Tongue (tissue), 2 donors: ENCODE results near the gene TRIM17. TPM values are rescaled to one million over a fixed set of nuclear protein-coding genes. Genes with fewer than 3 reads are reported as not detected.

Experiments
- DNase-seq: peaks from one replicate; pipeline ENCODE4 v3.0.0-alpha.2; 2015
- total RNA-seq: library from RNA; depleted of rRNA; stranded (reverse); fragments of >200 nt; gene quantifications from one replicate; pipeline ENCODE4 v1.2.3, GENCODE V29; 2014

The TRIM17 gene, protein sequence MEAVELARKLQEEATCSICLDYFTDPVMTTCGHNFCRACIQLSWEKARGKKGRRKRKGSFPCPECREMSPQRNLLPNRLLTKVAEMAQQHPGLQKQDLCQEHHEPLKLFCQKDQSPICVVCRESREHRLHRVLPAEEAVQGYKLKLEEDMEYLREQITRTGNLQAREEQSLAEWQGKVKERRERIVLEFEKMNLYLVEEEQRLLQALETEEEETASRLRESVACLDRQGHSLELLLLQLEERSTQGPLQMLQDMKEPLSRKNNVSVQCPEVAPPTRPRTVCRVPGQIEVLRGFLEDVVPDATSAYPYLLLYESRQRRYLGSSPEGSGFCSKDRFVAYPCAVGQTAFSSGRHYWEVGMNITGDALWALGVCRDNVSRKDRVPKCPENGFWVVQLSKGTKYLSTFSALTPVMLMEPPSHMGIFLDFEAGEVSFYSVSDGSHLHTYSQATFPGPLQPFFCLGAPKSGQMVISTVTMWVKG
- total RNA-seq, result not detected

DNA sequence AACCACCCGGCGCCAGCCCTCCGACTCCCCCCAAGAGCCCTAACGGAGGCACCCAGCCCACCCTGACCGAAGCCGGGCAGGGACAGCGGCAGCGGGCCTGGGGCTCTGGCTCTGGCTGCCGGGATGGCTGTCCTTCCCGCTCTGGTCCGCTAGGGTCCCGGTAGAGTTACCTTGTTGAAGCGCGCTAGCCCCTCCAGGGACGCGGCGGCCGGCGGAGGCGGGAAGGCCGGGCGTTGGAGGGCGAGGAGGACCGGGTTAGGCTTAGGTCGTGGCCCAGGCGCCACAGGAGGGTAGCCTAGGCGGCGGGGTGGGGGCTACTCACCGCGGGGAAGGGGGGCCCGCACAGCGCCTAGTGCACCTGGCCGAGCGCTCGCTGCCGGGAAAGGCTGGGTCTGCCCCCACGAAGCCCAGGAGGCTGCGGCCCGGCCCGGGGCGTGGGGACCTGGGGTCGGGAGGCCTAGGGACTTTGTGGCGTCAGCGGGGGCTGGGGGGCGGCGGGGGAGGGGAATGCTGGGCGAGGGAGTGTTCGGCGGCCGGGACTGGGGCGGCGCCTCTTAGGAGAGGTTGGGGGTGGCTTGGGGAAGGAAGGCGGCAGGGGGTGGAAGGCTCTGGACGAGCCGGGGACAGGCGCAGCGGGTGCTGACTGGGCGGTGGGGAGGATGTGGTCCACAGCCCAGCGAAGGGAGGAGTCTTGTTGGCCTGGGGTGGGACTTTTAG, at the start of gene TRIM17:
TSS of gene TRIM17 (minus strand) at position 645 of the 717 bp plus-strand sequence. CDS start 1,789 bp downstream, outside the sequence.
- peak; percentile 39 for DNase-seq

DNA sequence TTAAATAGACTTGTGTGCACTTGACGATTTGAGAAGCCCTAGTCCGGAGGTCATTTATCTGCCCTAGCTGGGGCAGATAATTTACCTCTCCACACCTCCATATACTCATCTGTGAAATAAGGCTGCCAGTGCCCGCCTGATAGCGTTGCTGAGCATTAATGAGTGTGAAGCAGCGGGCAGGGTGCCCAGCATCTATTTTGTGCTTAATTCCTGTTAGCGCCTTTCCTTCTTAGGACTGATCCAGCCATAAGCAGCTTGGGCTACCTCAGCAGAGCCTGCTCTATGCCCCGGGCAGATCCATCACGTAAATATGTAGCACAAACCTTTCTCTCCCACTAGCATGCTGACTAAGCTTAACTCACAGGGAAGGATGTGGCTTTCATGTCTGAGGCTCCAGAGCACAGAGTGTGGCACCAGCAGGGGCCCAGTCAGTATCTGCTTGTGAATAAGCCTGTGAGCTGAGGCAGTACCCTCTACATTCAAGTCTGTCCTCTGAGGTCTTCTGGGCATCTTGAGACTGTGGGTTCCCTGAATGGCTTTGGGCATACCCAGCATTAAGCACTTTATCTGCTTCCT, 49.0 kb upstream of the TRIM17 start:
- DNase-seq, result no peak

DNA sequence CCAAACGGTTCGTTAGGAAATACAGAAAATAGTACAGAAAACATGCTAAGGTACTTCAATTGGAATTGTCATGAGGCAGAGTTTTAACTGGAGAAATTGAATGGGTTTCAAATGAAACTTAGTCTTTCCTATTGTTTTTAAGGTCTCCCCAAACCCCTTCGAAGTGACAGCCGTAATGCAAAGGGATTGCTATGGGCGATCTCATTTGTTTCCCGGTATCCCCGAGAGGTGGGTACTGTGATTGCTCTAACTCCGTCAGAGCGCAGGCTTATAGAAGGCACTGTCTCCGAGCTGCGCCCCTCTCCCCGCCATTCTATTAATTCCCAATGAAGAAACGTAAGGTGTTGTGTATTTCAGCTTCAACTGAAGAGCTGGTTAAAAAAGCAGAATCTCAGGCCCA, 48.5 kb upstream of the TRIM17 start:
- no peak for DNase-seq

DNA sequence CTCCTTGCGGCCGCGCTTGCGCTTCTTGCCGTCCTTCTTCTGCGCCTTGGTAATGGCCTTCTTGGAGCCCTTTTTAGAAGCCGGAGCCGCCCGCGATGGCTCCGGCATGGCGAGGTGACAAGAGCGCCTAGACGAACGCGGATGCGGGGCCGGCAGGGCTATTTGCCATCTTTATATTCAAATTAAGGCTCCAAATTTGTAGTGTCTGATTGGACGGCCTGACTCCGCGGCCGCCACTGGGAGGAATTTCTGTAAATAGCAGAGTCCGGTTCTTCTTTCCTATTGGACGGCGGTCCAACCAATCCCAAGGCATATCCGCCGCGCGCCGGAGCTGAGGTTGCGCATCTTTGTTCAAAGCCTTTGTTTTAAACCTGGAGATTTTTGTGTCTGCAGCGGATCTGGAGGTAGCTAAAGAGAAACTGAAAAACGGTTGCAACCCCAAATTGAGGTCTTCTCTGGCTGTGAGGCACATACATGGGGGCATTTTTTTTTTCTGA, 47.9 kb upstream of the TRIM17 start:
- DNase-seq, result peak; percentile 91

DNA sequence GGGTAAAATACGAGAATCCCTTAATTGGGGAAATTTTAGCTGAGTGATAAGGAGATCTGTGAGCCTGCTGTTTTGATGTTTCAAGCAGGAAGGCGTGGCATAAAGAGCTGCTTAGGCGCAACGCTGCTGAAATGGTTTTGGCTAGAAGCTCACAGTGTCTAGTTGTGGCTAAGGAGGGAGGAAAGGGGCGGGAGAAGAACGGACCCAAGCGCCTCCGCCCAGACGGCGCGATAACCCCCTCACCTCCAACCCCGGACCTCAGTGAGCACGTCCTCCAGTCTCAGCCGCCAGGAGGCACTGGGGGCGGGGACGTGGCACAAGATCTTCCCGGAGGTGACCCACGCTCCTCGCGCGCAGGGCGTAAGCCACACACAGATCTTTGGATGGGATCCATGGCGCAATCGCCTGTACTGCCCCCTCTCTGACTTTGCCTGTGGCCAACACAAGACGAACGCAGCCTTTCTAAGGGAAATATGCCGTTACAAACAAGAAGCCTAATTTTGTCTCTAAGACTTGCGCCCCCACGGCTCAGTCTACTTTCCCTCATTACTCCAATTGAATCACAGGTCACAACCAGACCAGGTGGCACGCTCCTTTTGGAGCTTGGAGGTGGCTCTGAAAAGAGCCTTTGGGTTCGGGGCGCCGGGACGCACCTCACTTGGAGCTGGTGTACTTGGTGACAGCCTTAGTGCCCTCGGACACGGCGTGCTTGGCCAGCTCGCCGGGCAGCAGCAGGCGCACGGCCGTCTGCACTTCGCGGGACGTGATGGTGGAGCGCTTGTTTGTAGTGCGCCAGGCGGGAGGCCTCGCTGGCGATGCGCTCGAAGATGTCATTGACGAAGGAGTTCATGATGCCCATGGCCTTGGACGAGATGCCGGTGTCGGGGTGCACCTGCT, 47.1 kb upstream of the TRIM17 start:
- peak; percentile 15 for DNase-seq

DNA sequence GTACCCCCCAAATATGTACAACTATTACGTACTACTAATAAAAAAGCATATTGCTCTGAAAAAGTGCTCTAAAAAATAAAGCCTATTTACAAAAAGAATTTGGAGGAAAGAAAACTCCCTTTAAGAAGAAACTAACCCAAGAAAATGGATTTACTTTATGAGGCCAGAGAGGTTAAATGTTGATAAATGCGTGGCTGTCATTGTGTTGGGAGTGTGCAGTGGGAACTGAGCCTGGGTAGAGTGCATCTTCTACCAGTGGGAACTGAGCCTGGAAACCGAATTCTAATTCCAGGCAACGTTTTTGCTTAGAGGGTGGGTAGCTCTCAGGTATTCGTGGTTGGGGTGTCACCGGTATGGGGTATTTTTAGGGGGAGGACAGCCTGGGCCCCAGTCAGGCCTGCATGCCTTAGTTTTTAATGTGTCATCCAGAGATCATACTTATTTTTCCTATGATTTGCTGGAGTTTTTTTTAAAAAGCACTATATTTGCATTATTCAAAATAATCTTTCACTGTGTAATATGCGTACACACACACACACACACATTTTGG, 46.4 kb upstream of the TRIM17 start:
- DNase-seq, result no peak

DNA sequence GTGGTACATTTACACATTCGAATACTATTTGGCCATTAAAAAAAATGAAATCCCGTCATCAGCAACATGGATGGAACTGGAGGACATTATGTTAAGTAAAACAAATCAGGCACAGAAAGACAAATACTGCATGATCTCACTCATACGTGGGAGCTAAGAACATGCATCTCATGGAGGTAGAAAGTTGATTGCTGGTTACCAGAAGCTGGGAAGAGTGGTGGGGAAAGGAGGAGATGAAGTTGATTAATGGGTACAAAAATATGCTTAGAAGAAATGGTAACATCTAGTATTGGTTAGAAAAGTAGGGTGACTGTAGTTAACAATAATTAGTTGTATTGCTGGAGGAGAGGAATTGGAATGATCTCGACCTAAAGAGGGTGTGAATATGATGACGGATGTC, 45.9 kb upstream of the TRIM17 start:
- DNase-seq, result no peak

DNA sequence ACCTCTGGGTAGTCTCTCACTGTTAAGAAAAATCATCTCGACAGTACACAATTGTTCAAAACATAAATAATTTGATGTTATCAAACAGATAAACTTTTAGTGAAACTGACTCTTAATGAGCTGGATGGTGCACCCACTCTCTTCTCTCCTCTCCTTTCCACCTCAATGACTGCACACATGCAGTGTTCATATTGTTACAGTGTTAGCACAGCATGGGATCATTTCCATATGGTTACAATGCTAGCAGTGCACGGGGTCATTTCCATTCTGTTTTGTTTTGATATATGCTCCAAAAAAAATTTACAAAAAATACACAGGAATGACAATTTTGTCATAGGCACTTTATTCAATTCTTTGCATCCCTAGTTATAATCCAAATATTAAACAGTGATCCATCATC, 44.2 kb upstream of the TRIM17 start:
- DNase-seq, result no peak

DNA sequence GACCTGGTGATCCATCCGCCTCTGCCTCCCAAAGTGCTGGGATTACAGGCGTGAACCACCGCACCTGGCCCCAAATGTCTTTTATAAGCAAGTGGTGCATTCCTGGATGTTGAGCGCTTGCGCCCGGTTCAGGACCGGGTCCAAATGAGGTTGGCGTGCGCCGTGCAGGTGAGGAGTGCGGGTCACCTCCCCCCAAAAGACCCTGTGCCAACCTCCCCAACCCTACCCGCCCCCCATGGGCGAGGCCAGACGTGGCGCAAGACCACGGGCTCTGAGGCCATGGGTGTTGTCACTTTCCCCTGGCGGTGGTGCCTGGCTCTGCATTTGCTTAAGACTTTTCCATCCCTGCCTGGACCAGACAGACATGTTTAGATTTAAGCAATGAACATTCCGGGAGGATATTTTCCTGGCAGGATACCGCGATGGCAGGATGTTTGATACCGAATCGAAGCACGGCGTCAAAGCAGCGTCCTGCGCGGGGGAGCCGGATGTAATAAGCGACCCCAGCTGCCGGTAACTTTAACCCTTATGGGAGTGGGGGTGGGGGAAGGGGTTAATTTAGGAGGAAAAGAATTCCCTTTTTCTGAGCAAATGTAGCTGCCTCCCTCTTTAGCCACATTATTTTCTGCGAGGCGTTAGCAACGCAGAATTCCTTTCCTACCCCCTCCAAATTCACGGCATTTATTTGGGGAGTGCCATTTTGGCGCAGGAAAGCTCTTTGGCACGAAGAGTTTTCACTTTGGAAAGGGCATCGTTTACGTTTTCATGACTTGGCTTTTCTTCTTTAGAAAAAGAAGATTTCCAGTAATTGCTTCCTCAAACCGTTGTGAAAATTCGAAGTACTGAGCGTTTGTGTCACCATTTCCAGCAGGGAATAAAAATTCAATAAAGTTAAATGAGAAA, 42.7 kb upstream of the TRIM17 start:
- peak; percentile 81 for DNase-seq

DNA sequence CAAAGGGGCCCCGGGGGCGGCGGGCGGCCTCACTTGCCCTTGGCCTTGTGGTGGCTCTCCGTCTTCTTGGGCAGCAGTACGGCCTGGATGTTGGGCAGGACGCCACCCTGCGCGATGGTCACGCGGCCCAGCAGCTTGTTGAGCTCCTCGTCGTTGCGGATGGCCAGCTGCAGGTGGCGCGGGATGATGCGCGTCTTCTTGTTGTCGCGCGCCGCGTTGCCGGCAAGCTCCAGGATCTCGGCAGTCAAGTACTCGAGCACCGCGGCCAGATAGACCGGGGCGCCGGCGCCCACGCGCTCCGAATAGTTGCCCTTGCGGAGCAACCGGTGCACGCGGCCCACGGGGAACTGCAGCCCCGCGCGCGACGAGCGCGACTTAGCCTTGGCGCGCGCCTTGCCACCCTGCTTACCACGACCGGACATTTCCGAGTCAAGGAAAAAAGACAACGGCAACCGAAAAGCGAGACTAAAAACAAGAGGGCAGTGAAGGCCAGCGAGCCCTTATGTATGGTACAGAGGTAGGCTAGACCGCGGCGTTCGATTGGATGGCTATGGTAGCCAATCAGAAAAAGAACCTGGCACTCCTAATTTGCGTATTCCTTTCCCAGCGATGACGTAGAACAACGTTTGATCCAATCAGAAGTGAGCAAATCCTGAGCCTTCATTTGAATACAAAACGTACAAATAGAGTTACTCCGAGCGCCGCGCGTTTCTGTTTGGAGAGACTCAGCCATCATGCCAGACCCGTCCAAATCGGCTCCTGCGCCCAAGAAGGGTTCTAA, 40.9 kb upstream of the TRIM17 start:
- peak; percentile 99 for DNase-seq

DNA sequence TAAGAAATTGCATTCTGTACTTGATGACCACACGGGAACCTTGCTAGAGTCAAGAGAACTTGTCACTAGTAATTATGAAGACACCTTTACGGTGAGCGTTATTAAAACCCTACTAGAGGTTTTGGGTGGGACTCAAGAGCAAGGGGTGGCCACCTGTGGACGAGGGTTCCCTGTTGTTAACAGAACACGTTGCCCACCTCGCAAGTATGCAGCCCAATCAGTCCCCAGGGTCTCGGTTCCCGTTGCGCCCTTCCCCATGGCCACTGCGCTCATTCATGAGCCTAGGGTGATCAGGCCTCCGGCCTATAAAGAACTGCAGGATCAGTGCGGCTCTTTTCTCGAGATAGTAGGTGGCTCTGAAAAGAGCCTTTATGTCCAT, 40.3 kb upstream of the TRIM17 start:
- DNase-seq, result no peak

DNA sequence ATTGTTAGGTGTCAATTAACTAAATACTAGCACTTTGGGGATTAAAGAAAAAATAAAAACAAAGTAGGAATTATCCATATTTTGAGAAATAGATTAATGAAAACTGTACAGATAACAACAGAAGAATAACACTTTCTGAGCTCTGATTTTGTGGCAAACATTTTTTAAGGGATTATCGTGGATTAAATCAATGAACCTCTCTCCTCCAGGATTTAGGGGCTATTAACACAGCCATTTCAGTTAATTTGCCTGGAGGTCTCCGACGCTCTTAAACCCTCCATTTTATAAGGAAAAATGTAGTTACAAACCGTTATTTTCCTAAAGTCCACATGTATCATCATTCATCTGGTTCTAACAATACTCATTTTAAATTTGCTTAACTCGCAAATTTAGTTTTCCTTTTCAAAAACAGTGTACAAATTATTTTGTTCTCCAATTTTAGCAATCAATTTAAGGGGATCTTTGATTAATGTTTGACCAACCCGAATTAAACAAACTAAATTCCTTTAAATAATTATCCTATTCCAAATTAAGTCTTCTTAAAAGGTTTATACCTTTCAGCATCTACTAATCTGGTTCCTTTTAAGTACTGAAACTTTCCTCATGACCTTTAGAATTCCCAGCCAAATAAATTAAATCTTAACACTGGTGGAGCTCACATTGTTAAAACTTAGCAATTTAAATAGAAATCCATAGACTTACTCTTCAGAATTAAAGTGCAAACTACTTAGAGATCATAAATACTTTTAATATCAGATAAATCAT, 39.8 kb upstream of the TRIM17 start:
- DNase-seq, result peak; percentile 8

DNA sequence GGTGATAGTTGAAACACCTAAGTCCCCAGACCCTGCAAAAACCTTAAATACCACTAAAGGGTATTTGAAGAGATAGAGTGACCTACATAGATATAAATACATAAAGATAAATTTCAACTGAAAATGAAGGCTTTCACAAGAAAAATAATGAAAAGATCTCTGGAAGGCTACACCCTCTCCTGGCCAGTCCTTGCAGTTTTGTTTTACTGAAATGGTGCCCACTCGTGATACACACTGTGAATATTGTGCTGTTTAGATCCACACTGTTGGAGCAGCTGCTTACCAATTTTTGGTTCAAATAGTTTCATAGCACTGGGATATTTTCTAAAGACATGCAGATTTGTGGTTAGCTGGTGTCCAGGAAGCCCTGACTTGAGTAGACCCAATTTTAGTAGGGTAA, 39.1 kb upstream of the TRIM17 start:
- peak; percentile 18 for DNase-seq

DNA sequence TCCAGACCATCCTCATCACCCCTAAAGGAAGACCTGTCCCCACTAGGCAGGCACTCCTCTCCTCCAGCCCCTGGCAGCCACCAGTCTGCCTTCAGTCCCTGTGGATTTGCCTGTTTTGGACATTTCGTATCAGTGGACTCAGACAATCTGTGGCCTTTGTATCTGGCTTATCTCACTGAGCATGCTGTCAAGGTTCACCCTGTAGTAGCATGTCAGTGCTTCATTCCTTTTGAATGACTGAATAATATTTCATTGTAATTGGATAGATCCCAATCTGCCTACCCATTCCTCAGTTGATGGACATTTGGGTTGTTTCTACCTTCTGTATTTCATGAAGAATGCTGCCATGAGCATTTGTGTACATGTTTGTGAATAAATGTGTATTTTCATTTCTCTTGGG, 37.6 kb upstream of the TRIM17 start:
- DNase-seq, result no peak

DNA sequence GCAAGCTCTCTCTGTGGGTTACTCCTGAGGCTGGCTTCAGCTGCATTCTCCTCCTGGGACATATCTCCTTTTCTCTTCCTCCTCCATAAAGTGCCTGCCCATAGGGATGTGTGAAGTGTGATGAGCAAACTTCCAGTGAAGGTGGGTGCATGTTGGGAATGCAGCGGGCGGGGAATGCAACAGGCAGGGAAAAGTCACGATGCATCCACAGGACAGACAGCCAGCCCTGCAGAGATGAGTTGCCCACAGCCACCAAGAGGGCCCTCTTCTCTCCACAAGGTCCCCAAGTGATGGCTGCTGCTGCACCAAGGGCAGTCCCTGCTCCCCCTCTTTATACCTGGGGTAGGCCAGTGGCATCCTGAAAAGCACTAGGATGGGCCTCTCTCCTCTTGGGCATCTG, 37.0 kb upstream of the TRIM17 start:
- DNase-seq, result no peak

DNA sequence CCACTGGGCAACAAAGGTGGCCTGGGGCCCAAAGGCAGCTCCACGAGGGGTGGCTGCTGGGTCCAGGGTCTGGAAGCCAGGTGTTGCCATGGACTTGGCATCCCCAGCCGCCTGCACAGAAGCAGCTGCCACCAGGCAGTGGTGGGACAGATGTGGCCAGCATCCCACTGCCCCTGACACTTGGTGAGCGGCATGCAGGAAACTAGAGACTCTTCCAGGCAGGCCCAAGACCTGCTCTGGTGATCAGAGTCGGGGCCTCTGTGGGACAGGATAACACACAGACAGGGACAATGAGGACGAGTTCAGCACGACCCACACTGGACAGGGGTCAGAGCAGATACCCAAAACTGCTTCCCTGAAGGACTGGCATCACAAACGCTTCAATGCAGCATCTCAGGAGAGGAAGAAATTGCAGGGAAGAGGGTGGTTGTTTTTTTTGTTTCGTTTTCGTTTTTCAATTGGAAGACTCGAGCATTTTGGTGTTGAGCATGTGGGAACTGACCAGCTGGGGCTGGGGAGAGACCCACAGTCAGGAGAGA, 36.4 kb upstream of the TRIM17 start:
- no peak for DNase-seq

DNA sequence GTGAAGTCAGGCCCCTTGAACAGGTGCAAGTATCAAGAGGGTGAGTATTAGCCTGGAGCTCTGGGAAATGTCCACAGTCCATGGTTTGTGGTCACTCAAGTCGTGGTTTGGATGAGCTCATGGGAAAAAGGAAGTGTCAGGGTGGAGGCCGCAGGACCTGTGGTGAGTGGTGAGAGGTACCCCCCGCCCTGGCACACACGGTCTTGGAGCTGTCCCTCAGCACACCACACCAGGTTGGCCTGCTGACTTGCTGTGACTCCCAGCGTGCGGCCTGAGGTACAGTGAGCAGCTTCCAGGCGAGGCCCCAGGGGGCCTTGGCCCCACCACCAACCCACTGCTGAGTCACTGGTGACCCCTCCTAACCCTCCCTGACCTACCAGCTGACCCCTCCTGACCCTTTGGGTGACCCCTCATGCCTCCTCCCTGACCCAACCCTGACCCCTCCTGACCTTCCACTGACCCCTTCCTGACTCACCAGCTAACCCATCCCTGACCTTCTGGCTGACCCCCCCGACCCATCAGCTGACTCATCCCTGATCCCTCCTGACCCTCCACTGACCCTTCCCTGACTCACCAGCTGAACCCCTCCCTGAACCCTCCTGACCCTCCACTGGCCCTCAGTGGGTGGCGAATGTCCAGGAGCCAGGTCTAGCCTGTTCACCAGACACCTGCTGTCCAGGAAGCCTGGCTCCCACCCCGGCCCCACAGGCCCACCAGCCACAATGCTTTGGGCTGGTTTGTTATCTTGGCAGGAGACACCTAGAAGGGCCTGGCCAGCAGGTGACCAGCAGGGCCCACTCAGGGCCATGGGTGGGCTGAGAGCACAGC, 35.7 kb upstream of the TRIM17 start:
- DNase-seq, result no peak

DNA sequence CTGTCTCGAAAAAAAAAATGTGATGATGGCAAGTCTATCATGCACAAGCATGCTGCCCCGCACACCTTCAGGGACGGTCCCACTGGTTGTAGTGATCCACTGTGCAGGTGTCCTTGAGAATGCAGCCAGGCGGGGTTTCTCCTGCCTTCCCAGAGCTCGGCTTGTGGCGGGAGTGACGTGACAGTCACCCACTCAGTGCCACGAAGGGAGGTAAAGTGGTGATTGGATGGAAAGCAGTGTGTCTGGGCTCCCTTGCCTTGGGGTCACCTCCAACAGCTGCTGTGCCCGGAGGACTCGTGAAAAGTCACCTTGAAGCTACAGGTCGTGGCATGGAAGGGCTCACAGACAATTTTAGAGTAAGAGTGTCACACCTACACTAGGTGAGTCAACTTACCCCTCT, 33.5 kb upstream of the TRIM17 start:
- DNase-seq, result no peak
